ENCODE results near the gene ZGRF1. TPM values are rescaled to one million over a fixed set of nuclear protein-coding genes. Genes with fewer than 3 reads are reported as not detected.

Gene ZGRF1, protein sequence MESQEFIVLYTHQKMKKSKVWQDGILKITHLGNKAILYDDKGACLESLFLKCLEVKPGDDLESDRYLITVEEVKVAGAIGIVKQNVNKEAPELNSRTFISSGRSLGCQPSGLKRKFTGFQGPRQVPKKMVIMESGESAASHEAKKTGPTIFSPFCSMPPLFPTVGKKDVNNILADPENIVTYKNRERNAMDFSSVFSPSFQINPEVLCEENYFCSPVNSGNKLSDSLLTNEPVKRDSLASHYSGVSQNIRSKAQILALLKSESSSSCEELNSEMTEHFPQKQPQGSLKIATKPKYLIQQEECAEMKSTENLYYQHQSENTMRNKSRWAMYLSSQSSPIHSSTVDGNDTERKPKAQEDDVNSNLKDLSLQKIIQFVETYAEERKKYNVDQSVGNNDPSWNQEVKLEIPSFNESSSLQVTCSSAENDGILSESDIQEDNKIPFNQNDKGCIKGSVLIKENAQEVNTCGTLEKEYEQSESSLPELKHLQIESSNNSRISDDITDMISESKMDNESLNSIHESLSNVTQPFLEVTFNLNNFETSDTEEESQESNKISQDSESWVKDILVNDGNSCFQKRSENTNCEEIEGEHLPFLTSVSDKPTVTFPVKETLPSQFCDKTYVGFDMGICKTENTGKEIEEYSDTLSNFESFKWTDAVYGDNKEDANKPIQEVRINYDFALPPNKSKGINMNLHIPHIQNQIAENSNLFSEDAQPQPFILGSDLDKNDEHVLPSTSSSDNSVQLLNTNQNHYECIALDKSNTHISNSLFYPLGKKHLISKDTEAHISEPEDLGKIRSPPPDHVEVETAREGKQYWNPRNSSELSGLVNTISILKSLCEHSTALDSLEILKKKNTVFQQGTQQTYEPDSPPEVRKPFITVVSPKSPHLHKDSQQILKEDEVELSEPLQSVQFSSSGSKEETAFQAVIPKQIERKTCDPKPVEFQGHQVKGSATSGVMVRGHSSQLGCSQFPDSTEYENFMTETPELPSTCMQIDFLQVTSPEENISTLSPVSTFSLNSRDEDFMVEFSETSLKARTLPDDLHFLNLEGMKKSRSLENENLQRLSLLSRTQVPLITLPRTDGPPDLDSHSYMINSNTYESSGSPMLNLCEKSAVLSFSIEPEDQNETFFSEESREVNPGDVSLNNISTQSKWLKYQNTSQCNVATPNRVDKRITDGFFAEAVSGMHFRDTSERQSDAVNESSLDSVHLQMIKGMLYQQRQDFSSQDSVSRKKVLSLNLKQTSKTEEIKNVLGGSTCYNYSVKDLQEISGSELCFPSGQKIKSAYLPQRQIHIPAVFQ (N-terminal part only)
- total RNA-seq, result 3.0 and 16.1 TPM in 2 replicates

DNA sequence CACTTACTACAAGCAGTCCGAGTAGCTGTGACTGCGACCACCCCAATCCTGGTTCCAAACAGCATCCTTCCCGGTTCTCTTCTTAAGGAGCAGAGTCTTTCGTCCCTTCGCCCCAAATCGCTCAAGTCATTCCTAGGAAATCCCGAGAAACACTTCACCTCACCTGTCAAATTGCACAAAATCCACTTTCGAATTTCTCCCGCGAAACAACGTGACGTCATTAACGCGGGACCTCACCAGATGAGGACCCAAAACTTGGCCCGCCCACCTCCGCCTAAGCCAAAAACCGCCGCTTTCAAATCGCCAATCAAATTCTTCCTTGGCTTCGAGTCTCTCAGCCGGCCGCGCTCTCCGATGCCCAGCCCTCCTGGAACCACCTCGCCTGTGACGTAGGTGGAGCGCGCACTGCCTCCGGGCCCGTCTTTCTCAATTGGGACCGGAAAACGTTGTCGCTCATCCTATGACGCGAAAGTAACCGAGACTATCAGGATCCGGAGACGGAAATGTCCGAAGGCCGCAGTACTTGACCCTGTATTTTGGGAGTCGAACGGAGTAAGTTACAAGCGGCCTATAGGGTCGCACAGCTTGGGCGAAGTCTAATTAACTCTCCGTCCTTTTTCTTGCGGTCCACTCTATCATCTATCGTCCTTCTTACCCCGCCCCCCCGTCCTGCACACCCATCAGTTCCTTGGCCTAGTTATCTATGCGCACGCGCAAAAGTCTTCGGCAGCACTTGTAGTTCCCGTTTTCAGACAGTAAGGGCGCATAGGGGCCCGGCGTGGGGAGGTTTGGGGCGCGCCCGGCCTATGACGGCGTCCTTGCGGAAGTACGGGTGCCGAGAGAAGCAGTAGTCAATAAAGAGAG is at the start of gene ZGRF1, which contains the start of gene LARP7:
Gene ZGRF1 (minus strand): TSS at position 222 of the 864 bp plus-strand sequence. CDS start 3,733 bp downstream, outside the sequence.
Gene LARP7 (plus strand): TSS at position 456 of the 864 bp plus-strand sequence. CDS start 7,527 bp downstream, outside the sequence.

DNA sequence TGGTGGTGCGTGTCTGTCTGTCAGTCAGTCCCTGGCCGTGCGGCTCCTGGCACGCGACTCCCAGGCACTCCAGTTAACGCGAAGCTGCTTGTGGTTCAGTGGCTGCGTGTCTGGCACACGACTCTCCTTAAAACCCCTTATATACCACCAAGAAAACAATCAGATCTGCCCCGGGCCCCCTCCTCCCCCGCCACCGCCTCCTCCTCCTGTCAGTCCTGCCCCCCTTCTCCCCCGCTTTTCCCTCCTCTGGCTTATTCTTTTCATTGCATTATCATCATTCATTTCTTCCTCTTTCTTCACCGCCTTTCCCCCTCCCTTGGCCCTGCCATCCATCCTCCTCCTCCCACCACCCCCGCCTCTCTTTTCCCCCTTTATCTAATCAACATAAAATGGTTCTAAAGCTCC is 120.6 kb downstream of the ZGRF1 start, which contains the start of gene NEUROG2:
Gene NEUROG2 (minus strand): TSS at position 115 of the 405 bp plus-strand sequence. CDS start 705 bp downstream, outside the sequence.

Other genes with a start within 250 kb of the ZGRF1 start
- gene NEUROG2, start 120.7 kb downstream of the ZGRF1 start, total RNA-seq, result not detected in 2 replicates
- gene LARP7, start 234 bp upstream of the ZGRF1 start, total RNA-seq, result 16.9 and 36.7 TPM in 2 replicates

Measured in smooth muscle cell of trachea (primary cell).